Activated CD8-positive, alpha-beta memory T cell treated with anti-CD3 and anti-CD28 coated beads for 4 hours (primary cell): ENCODE measurements around the gene KCTD13.
"Not testable (repeated sequence)": the region's sequence is repeated elsewhere in the genome, so short reads cannot be mapped to it uniquely, and the experiment has no call there.

Source experiments
- DNase-seq, 2 donors: peaks; one replicate each; pipeline ENCODE4 v3.0.0-alpha.2; 2020; ENCODE audit warnings: low read depth in 2 of 2

KCTD13 gene

GRCh38 chr16:29906520-29907244 is 19.3 kb downstream of the KCTD13 start:
- DNase-seq, result no peak

- DNase-seq, result no peak
These were observed 20.4 kb downstream of the KCTD13 start for GRCh38 chr16:29905668-29906067.

- no peak for DNase-seq
These were observed 21.1 kb downstream of the KCTD13 start for GRCh38 chr16:29904947-29905346.

DNA sequence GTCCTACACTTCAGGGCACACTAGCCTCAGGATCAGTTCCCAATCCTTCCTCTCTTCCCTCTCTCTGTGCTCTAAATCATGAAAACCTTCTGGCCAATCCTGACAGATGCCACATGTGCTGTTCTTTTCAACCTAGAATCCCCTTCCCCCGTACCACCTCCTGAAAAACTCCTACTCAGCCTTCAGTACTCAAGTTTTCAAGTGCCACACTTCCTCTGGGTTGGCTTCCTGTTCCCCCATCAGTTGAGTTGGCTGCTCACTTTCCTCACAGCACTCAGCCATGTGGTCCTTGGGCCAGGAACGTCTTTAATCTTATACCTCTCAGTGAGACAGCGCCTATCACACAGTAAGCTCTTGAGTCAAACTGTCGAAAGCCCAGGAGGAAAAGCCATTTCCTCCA is 22.4 kb downstream of the KCTD13 start:
- no peak for DNase-seq

GRCh38 chr16:29901607-29901945 is 24.4 kb downstream of the KCTD13 start:
- no peak for DNase-seq

- no peak for DNase-seq
These were observed 25.0 kb downstream of the KCTD13 start for GRCh38 chr16:29900888-29901606.

GRCh38 chr16:29900102-29900887 is 25.7 kb downstream of the KCTD13 start, which contains the start of gene ASPHD1:
ASPHD1 (plus strand) TSS chr16:29900488; CDS start chr16:29900972, 484 bp downstream.
- peak; percentile 30 to 41 for DNase-seq

GRCh38 chr16:29899516-29900101 is 26.4 kb downstream of the KCTD13 start, which contains the start of gene SEZ6L2:
SEZ6L2 (minus strand) TSS chr16:29899550; CDS start chr16:29899019, 531 bp downstream.
- peak in 1 of 2 donors; percentile 45 for DNase-seq

GRCh38 chr16:29898804-29899515 is 27.1 kb downstream of the KCTD13 start:
- no peak for DNase-seq

DNA sequence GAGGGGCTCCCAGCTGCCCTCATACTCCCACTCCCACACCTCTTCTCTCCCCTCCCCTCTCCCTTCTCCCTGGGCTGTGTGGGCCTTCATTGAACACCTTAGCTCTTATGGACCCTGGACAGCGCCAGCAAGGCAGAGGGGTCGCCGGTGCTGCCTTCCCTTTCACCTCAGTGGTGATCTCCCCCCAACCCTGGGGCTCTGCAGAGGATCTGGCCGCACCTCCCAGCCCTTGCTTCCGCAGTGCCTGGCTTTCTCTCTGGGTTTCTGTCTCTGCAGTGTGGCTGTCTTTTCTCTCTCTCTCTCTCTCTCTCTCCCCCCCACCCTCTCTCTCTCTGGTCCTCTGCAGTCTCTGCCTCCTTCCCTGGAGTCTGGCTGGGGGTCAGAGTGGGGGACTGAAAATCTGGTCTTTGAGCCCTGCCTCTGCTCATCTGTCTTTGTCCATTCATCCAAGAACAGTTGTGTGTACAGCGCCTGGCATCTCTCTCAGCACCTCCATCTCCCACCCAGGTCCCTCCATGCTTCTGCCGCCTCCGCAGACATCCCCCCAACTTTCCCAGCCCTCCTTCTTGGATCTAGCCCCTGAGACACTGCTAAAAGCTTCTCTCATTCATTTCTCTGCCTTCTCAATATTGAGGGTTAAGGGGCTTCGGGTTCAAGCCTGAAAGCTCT is 27.8 kb downstream of the KCTD13 start:
- DNase-seq, result no peak

GRCh38 chr16:29897333-29897732 is 28.7 kb downstream of the KCTD13 start:
- DNase-seq, result no peak

DNA sequence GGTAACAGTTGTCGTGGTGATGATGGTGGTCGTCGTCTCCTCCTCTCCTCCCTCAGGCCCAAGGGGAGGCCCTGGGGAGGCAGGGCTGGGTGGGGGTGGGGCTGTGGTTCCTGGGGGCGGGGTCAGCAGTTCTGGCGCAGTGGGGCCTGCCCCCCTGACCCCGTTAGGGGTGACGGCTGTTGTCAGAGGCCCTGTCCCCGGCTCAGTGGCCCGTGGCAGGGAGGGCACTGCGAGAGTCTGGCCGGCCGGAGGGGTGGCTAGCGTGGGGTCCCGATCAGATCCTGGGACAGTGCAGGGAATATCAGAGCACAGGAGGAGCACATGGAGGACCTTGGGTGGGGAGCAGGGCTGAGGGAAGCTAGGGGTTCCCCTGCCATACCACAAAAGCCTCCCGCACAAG is 29.2 kb downstream of the KCTD13 start:
- DNase-seq, result no peak

- DNase-seq, result no peak
These were observed 31.7 kb downstream of the KCTD13 start for GRCh38 chr16:29894352-29894751.

GRCh38 chr16:29893553-29893952 is 32.5 kb downstream of the KCTD13 start:
- no peak for DNase-seq

GRCh38 chr16:29892458-29892813 is 33.6 kb downstream of the KCTD13 start:
- no peak for DNase-seq

DNA sequence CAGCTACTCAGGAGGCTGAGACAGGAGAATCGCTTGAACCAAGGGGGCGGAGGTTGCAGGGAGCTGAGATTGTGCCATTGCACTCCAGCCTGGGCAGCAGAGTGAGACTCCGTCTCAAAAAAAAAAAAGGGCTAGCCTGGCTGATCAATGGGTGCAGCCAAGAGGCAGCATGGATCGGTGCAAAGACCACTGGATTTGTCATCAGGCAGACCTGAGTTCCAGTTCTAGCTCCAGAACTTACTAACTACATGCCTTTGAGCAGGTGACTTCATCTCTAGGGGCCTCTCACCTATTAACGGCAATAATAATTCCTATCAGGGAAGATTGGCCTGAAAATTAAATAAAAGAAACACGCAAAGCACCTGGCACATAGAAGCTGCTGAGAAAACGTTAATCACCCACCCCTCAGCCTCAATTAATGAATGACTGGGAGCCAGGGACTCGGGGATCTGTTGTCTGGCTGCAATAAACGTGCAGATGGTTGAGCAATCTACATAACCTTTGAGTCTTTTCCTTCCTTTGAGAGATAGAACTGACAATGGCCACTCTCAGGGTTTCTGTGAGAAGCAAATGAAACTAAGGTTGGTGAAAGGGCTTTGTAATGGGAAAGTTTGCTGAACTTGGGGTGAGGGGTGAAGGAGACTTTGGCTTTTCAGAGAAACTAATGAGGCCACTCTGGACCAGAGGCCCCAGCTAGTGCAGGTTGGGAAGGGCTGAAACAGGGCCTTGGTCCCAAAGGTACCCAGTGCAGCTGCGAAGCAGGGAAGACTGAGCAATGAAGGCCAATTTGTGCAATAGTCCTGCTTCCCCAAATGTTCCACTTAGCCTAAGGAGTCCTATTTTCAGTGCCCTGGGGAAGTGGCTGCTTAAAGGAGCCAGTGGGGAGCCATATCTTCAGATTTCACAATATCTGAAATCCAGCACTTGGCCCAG is 34.2 kb downstream of the KCTD13 start:
- DNase-seq, result no peak

- DNase-seq, result not testable (repeated sequence)
These were observed 36.7 kb downstream of the KCTD13 start for GRCh38 chr16:29889372-29889771.

- no peak for DNase-seq
These were observed 42.0 kb downstream of the KCTD13 start for GRCh38 chr16:29883987-29884386.

GRCh38 chr16:29881050-29881449 is 45.0 kb downstream of the KCTD13 start:
- no peak for DNase-seq

GRCh38 chr16:29878172-29878571 is 47.9 kb downstream of the KCTD13 start:
- no peak for DNase-seq
